Measurements from ENCODE around the gene ATP13A4. TPM values are rescaled to one million over a fixed set of nuclear protein-coding genes. Genes with fewer than 3 reads are reported as not detected.

The ATP13A4 gene
- total and polyA plus RNA-seq, 2 experiments from 2014 or later, result 5.2 to 14.2 TPM

DNA sequence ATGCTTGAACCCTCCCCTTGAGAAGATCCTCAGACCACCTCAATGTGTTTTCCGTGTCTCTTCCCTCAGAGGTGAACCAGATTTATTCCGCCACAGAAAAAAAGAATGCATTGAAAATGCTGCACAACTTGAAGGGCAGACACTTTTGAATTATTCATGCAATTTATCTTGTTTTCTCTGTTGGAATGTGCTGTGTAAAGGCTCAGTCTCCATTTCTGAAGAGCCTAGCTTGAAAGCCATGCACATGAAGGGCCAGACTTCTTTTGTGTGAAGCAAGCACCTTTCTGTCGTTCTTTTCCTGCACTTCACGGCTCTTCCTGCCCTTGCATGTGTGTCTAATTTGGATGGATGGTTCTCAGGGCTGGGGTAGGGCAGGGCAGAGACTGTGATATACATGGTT, 97.2 kb downstream of the ATP13A4 start:
- Histone ChIP-seq H3K9me3 (ENCODE audit: low read depth) (no peaks in the 10 kb centered on the region), H3K27ac (no peak overlapping the region), H4K20me1 (ENCODE audit: insufficient read depth, poor library complexity, severe bottlenecking) (no peaks in the 10 kb centered on the region), H3K4me3 (no peak overlapping the region), H3K79me2 (no peaks in the 10 kb centered on the region), H3K4me1 (ENCODE audit: insufficient read depth) (no peaks in the 10 kb centered on the region), H3K36me3 (replicated peaks; ENCODE audit: insufficient read depth, low read depth) (no peaks in the 10 kb centered on the region), H3K4me2 (no peak overlapping the region), H3K27me3 (no peaks in the 10 kb centered on the region), H2AFZ (no peak overlapping the region), H3K9me2 (replicated peaks; ENCODE audit: insufficient read depth) (no peaks in the 10 kb centered on the region)
- TF ChIP-seq EZH2phosphoT487 (IDR thresholded peaks at IDR 0.05; ENCODE audit: low read depth, severe bottlenecking, unreplicated experiment), result no peak
- no peak for TF ChIP-seq EZH2 (IDR thresholded peaks at IDR 0.05; ENCODE audit: borderline replicate concordance)
- TF ChIP-seq CTCF (IDR thresholded peaks at IDR 0.05; ENCODE audit: poor library complexity), result no peak
- DNase-seq (ENCODE audit: low spot score), result no peak
- WGBS (ENCODE audit: low lambda C conversion rate, missing lambda C conversion rate), result 84% methylated on average over 4 of the region's 4 CpGs

DNA sequence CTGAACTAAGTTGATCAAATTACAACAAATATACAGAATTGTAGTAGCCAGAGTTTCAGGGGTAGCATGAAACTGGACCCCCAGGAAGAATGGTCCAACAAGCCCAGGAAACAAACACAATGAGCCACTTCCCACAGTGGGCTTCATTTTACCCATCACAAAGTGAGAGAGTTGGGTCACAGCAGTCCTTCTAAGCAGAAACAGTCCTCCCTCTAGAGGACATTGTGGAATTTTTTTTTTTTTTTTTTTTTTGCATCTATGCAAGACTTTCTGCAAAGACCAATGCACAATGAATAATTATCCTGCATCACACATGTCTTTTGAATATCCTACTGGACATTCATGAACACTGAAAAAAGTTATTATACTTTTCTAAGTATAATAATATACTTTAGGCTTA, 102.4 kb downstream of the ATP13A4 start:
- no peaks in the 10 kb centered on the region for H3K9me2 ChIP-seq (replicated peaks; ENCODE audit: insufficient read depth)
- no peaks in the 10 kb centered on the region for H3K36me3 ChIP-seq (replicated peaks; ENCODE audit: insufficient read depth, low read depth)
- H4K20me1 ChIP-seq (ENCODE audit: insufficient read depth, poor library complexity, severe bottlenecking), result no peaks in the 10 kb centered on the region
- H3K4me1 ChIP-seq (ENCODE audit: insufficient read depth), result no peaks in the 10 kb centered on the region
- no peaks in the 10 kb centered on the region for H3K9me3 ChIP-seq (ENCODE audit: low read depth)
- H3K4me2 ChIP-seq, result no peak overlapping the region
- no peak for DNase-seq (ENCODE audit: low spot score)
- no peak overlapping the region for H3K27ac ChIP-seq
- TF ChIP-seq CTCF (IDR thresholded peaks at IDR 0.05; ENCODE audit: poor library complexity) (peak; percentile 39), EZH2 (IDR thresholded peaks at IDR 0.05; ENCODE audit: borderline replicate concordance) (no peak)
- H2AFZ ChIP-seq, result no peak overlapping the region
- no peaks in the 10 kb centered on the region for H3K79me2 ChIP-seq
- H3K4me3 ChIP-seq, result no peak overlapping the region
- H3K27me3 ChIP-seq, result no peaks in the 10 kb centered on the region

DNA sequence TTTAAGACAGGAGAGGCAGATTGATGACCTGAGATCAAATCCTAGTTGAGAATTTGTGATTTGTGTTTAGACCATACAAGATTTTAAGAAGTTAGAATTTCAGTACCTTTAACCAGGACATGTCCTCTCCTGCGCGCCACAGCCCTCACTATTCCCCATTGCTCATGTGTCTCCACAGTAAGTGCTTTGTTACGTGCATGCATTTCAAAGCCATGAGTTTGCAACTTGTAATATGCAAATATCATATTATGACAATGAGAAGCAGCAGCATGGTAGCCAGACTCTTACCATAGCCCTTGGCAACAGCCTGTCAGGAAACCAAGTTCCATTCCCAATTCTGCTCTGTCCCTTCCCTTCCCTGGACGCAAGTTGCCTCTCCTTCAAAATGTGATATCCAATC, 102.8 kb downstream of the ATP13A4 start:
- no peak for DNase-seq (ENCODE audit: low spot score)
- Histone ChIP-seq H3K4me1 (ENCODE audit: insufficient read depth) (no peaks in the 10 kb centered on the region), H3K27me3 (no peaks in the 10 kb centered on the region), H3K79me2 (no peaks in the 10 kb centered on the region), H3K4me2 (no peak overlapping the region), H3K9me3 (ENCODE audit: low read depth) (no peaks in the 10 kb centered on the region), H2AFZ (no peak overlapping the region), H3K27ac (no peak overlapping the region), H3K36me3 (replicated peaks; ENCODE audit: insufficient read depth, low read depth) (no peaks in the 10 kb centered on the region), H3K4me3 (no peak overlapping the region), H3K9me2 (replicated peaks; ENCODE audit: insufficient read depth) (no peaks in the 10 kb centered on the region), H4K20me1 (ENCODE audit: insufficient read depth, poor library complexity, severe bottlenecking) (no peaks in the 10 kb centered on the region)
- TF ChIP-seq EZH2 (IDR thresholded peaks at IDR 0.05; ENCODE audit: borderline replicate concordance) (no peak), CTCF (IDR thresholded peaks at IDR 0.05; ENCODE audit: poor library complexity) (no peak), EZH2phosphoT487 (IDR thresholded peaks at IDR 0.05; ENCODE audit: low read depth, severe bottlenecking, unreplicated experiment) (no peak)
- 91% methylated on average over 4 of the region's 4 CpGs for WGBS (ENCODE audit: low lambda C conversion rate, missing lambda C conversion rate)

GRCh38 chr3:193446965-193447602, 107.6 kb downstream of the ATP13A4 start:
- DNase-seq (ENCODE audit: low spot score), result no peak
- Histone ChIP-seq H4K20me1 (ENCODE audit: insufficient read depth, poor library complexity, severe bottlenecking) (no peaks in the 10 kb centered on the region), H3K27me3 (no peaks in the 10 kb centered on the region), H3K79me2 (no peaks in the 10 kb centered on the region), H3K9me2 (replicated peaks; ENCODE audit: insufficient read depth) (no peaks in the 10 kb centered on the region), H3K4me3 (no peak overlapping the region), H3K27ac (no peak overlapping the region), H3K4me2 (no peak overlapping the region), H3K4me1 (ENCODE audit: insufficient read depth) (no peaks in the 10 kb centered on the region), H2AFZ (no peak overlapping the region), H3K9me3 (ENCODE audit: low read depth) (no peaks in the 10 kb centered on the region), H3K36me3 (replicated peaks; ENCODE audit: insufficient read depth, low read depth) (no peaks in the 10 kb centered on the region)
- TF ChIP-seq EZH2 (IDR thresholded peaks at IDR 0.05; ENCODE audit: borderline replicate concordance) (no peak), CTCF (IDR thresholded peaks at IDR 0.05; ENCODE audit: poor library complexity) (no peak)
- WGBS (ENCODE audit: low lambda C conversion rate, missing lambda C conversion rate), result 90% methylated on average over 5 of the region's 5 CpGs

All from hepatocyte (in vitro differentiated cells).